ENCODE data around the gene YIPF1.

Gene YIPF1

DNA sequence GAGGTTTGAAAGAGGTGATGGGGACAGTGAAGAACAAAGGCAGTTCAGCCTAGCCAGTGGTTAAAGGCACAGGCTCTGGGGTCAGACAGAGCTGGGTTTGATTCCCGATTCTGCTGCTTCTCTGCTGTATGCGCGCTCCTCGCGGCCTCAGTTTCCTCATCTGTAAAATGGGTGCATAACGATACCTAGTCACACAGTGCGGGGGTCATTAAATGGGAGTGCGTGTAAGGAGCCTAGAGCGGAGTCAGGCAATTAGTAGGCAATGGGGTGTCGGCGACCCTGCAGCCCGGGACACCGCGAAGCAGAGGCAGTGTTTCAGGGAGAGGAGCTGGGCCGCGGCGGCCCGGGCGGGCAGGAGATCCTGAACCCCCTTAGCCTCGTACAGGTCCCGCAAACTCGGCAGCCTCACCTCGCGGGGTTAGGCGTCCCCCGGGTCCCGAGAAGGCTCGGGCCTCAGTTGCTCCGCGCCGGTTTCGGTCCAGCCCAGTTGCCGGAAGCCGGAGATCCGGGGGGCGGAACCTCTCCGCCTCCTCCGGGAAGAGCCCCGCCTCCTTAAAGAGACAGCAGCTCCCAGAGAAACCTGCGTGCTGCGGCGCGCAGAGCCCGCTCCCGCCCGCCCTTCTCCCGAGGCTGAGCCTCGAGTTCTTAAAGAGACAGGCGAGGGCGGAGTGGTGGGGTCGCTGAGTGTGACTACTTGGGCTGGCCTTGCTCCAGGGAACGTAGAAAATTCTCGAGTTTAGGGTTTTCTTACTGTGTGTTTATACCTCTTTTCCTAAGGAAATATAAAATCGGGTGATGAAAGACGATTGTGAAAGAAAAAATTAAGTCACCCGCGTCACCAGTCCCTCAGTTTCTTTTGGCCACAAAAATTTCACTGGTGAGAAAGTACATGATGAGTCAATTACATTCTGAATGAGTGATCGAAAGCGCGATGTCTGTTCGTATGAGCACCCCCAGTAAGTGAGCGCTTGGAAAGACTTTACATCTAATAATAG lies at the start of gene YIPF1:
Gene YIPF1, minus strand, starts transcription at position 494 of the 995 bp plus-strand sequence. CDS start 860 bp downstream, outside the sequence.
- peak; percentile 90 to 96 for DNase-seq

DNA sequence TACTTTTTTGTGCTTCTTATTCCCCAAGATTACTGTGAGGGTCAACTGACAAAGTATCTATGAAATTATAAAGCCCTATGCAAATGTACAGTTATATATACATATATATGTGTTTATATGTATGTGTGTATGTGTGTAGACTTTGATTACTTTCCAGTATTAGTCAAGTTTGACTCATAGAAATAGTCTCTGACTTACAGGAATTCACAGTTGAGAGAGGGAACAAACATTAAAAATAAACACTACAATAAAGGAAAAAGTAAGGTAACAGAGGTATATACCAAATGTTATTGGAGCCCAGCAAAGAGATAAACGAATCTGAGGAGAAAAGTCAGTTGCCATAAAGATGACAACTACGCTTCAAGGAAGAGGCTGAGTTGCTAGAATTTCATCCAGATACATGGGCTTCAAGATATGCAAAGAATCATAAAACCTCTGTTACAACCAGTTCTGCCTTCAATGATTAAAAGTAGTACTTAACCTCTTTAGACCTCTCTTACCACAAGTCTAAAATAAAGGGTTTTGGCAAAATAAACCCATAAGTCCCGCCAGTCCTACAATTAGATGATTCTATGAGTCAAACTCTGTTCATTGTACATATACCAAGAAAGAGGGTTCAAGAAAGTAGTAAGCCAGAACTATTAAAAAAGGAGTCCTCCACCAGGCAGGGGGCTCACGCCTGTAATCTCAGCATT lies 48.7 kb upstream of the YIPF1 start:
- no peak for DNase-seq

DNA sequence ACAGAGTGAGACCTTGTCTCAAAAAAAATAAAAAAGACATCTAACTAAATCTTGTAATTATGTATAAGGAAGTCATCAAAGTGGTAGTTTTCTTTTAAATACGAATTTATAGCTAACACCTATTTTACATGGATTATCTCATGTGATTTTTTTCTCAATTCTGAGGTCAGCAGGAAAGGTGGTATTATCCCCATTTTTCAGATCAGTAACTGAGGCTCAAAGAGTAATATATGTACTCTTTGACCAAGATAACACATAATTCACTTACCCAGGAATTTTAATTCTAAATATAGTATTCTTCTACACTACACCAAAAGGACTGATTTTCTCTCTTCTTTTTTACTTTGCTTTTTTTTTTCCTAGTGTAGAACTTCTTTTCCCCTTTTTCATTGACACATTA lies 46.8 kb upstream of the YIPF1 start:
- DNase-seq = no peak

DNA sequence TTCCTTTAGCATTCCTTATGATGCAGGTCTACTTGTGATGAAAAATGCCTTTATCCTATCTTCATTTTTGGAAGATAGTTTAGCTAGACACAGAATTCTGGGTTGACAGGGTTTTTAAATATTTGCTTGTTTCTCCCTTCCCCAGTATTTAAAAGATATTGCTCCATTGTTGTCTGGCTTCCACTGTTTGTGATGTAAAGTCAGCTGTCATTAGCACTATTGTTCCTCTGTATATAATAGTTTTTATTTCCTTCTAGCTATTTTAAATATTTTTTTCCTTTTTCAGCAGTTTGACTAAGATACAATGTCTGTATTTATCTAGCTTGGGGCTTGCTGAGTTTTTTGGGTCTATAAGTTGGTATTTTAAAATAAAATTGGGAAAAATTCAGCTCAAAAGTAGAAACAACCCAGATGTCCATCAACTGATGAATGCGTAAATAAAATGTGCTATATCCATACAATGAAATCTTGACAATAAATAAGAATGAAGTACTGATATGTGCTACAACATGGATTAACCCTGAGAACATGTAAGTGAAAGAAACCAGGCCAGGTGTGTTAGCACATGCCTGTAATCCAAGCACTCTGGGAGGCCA lies 44.7 kb upstream of the YIPF1 start:
- DNase-seq = no peak

DNA sequence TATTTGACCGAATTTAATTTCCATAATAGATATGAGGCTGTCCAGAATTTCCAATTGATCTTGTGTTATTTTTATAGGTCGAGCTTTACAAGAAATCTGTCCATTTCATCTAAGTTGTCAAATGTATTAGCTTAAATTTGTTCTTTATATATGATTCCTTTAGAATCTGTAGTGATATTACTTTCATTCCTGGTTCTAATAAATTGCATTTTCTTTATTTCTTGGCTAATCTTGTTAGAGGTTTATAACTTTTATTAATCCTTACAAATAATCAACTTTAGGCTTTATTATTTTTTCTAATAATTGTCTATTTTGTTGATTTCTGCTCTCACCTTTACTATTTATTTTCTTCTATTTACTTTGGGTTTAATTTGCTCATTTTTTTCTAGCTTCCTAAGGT lies 41.9 kb upstream of the YIPF1 start:
- no peak for DNase-seq

DNA sequence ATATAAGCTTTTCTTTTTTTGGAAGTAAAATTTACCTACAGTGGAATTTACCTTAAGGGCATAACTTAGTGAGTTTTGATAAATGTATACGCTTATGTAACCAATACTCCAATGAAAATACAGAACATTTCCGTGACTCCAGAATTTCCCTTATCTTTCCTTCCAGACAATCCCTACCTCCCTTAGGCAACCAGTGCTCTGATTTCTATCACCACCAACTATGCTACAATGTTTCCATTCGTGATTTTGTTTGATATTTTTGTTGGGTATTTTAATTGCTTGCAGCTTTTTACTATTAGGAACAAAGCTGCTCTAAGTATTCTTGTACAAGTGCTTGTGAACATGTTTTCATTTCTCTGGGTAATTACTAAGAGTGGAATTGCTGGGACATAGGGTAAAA lies 41.3 kb upstream of the YIPF1 start:
- DNase-seq = no peak

DNA sequence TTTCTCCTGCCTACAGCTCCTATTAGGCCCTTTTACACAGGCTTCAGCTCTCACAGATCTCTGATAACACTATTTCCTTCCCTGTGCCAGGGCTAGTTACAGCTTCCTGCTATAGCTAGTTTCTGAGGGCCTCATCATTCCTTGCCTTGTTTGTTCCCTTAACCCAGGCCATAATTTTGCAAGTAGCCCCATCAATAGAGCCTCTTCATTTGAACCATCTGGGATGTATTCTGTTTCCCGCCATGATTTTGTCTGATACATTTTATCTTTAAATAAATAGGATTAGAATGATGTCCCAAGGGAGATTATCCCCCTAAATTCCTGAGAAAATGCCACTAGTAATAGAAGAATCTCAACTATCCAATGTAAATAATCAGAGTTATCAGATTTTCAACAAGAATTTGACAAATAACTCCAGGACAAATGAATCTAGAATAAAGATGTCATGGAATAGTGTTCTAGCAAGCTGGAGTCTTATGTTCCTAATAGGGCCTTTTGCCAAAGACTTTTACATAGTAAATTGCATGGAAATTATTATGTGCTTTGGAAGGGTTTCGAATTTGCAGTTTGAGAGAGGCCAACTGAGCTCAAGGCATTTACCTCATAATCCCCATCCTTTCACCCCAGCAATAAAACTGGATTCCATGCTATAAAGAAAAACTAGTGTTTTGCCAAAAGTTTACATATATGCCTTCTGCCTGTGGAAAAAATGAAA lies 39.8 kb upstream of the YIPF1 start:
- DNase-seq = no peak

DNA sequence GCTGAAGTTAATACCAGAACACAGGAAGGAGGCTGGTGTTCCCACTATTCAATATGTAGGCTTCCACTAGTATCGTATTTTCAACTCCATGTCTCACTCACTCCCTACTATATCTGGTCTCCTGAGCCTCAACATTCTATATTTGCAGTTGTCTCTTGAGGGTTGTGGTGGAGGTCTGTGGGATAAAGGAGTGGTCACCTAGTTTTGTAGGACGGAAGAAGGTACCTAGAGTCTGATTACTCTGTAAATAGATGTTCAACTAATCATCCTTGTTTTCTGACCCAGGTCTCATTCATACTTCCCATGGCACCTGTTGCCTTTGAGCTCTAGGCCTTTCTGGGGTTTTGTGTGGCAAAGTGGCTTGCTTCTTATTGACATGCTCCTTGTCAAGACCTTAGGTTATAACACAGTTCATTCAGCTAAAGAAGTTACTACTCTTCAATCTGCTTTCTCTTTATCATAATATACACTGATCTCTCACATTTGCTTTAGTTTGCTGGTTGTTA lies 37.8 kb upstream of the YIPF1 start:
- no peak for DNase-seq

DNA sequence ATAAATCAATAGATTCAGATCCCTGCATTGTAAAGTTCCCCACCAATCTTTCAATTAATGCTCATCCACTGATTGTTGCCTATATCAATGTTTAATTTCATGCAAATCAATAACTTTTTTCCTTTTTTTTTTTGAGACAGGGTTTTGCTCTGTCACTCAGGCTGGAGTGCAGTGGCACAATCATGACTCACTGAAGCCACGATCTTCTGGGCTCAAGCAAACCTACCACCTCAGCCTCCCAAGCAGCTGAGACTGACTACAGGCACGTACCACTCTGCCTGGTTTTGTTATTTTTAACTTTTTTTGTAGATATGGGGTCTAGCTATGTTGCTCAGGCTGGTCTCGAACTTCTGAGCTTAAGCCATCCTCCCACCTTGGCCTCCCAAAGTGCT lies 30.1 kb upstream of the YIPF1 start:
- no peak for DNase-seq

DNA sequence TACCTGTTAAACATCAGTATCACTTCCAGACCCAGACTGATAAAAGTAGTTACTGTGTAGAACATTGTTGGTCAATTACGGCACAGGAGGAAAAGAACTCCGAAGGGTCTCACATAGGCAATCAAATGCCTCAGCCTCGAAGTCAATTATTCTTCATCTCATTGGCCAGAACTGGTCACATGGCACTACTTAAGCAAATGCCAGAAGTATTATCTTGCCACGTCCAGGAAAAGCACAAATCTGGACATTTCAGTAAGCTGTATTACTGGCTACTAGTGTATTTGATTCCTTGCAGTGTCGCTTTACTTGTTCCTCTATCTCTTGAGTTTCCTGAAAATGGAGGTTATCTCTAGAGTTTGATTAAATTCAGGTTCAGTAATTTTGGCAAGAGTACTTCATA lies 28.7 kb upstream of the YIPF1 start:
- DNase-seq = no peak

DNA sequence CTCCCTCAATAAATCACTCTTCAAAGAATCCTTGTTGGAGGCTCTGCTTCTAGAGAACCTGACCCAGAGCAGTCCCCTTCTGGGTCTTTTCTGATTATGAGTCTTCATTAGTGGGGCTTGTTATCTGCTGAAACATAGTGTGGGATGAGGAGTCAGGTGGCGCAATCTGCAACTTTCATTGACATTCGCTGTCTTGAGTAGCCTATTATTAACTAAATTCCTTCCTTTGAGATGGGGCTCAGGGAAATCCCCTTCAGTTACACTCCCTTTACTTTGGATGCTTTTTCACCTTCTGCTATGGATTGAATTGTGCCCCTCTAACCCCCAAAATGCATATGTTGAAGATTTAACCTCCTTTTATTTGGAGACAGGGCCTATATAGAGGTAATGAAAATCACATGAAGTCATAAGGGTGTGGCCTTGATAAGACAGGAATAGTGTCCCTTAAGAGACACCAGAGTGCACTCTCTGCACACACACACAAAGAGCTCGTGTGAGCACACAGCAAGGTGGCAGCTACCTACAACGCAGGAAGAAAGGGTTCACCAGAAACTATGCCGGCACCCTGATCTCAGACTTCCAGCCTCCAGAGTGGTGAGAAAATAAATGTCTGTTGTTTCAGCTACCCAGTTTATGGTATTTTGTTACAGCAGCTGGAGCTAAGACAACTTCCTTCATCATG lies 23.9 kb upstream of the YIPF1 start:
- DNase-seq = no peak

DNA sequence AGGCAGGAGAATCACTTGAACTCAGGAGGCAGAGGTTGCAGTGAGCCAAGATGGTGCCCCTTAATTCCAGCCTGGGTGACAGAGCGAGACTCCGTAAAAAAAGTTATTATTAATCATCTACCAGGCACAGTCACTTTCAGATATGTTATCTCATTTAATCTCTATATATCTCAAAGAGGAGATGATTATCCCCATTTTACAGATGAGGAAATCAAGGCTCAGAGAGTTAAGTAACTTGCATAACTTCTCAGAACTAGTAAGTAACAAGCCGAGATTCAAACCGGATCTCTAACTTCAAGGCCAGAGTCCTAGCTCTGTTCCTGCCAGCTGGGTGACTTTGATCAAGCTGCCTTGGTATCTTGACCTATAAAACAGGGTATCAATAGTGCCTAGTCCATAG lies 21.8 kb upstream of the YIPF1 start:
- no peak for DNase-seq

DNA sequence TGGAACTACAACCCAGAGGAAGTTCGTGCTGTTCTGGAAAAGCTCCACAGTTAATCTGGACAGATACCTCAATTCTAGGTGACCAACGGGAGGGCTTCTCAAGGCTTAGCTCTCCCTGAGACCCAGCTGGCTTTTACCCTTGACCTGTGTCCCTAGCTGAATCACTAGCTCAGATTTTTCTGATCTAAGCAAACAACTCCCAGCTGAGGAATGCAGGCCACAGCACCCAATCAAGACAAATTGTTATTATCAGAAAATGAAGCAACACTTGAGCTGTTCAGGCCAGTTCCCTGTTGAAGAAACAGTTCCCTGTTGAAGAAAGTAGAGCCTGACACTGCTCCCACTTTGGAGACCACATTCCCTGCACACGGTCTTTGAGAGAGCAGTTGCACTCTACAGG lies 20.3 kb upstream of the YIPF1 start:
- no peak for DNase-seq

DNA sequence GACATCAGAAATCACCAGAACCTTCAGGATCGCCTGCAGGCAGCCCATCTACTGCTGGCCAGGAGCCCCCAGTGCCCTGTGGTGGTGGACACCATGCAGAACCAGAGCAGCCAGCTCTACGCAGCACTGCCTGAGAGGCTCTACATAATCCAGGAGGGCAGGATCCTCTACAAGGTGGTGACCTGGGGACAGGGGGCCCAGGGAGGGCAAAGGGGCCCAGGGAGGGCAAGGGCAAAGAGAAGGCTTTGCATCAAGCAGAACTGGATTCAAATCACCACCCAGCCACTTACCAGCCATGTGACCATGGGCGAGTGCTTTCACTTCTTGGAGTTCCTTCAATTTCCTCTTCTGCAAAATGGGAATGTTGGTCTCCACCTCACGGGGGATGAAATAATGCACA lies 16.5 kb upstream of the YIPF1 start:
- DNase-seq = peak; percentile 9 to 27

DNA sequence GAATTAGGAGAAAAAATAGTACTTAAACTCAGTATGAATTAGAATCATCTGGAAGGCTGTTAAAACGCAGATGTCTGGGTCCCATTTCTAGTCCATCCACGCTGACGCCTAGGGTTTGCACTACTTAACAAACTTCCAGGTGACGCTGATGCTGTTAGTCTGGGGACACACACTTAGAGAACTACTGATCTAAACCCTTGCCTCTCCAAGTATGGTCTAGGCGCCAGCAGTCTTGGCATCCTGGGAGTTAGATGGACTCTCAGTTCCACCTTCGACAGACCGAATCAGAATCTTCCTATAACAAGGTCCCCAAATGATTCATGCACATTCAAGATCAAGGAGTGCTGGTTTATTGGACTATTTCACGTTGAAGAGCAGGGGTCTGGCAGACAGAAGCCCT lies 15.9 kb upstream of the YIPF1 start:
- DNase-seq = no peak

DNA sequence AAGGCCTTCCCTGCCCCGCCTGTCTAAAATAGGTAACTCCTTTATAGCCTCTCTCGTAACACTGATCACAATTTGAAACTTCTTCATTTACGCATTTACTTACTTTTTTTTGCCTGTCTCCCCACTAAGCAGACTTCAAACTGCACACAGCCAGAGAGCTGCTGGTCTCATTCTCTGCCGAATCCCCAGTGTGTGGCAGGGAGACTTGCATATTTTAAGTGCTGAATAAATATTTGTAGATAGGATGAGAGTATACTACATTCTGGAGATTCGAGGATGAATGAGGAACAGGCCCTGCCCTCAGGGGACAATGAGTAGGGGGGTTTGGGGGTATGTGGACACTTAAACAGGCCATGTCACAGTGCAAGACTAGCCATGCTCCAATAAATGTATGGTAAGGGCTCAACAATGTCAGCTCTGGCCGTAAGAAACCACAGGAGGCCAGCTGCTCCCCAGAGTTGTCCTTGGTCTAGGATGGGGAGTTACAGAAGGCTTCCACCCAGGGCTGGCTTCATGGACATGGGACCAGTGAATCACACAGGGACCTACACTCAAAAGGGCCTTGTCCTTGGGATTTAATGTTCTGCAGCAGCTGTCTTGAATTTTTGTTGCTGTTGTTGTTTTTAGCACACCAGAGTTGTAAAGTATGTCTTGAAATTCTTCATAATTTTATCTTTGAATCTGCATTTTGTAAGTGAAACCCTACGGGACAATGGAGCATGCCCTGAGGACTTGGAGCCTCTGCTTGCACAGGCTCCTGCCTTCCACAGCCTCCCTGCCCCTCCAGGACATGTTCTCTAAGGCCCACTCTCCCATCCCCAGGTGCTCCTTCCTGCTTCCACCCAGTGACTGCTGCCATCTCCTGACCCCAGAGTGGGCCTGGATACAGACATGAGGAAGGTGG lies 12.9 kb upstream of the YIPF1 start:
- no peak for DNase-seq

DNA sequence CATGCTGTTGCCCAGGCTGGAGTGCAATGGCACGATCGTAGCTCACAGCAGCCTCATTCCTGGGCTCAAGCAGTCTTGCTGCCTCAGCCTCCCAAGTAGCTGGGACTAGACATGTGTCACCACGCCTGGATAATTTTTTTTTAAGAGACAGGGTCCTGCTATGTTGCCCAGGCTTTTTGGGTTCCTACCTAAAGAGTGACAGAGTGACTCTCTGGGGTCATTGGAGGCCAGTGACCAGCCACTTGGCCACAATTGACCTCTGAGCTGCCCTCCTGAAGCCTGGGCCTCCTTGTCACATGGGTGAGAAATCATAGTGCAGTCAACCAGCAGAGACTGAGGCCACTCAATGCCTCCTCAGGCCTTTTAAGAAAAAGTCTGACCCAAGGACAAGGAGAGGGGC lies 10.1 kb upstream of the YIPF1 start:
- DNase-seq = no peak

DNA sequence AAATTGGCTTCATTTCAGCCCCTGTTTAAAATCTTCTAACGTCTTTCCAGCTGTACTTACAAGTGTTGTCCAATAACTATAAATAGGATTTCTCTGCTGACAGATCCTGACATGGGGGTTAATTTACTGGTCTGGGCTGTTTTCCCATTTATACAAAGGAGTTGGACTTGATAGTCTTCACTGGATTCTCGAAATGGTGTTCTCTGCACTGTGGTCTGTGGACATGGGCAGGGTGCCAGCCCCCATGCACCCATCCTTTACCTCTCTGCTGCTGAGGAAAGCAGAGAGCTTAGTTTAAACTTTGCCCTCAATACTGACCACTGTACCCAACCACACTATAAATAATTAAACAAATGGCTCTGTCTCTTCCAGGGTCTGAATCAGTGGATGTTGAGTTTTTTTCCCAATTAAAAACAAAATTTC lies 9.6 kb upstream of the YIPF1 start:
- DNase-seq = no peak

DNA sequence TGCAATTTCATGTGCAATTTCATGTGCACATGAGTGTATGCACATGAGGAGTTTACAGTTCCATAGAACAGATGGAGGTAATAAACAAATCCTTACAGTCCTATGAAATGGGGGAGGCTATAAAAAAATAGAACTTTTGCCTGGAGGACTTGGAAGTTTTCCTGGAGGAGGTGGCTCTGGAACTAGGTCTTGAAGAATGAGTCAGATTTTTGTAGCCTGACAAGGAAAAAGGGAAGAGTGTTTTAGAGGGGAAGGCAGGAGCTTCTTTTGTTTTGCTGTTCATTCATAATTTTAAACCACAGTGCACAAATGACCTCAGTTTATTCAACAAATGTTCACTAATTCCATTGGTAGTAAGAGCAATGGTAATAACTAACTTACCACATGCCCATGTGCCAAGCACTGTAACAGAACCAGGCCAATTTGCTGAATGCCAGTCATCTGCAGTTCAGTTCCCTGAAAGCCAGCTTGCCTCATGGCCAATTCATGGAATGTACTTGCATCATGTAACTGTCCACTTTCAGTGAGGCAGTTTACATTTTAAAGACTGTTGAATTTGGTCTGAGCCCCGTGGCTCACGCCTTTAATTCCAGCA lies 7.1 kb upstream of the YIPF1 start:
- peak; percentile 63 to 75 for DNase-seq

DNA sequence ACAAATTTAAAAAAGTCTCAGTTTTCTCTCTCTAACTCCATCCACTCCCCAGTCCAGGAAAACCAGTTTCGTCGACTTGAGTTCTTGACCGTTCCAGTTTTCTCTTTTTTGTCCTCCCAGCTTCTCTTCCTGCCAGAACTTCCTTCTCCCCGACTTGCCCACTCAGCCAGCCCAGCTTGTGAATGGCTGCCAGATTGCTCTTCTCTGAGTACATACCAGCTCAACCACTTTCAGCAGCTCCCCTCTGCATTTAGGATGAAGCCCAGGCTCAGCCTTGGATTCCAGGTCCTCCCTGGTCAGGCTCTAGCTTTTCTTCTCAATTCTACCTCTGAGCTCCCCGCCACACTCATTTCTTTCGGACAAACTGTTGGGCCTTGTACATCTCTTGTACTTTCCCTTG lies 5.8 kb upstream of the YIPF1 start:
- no peak for DNase-seq

DNA sequence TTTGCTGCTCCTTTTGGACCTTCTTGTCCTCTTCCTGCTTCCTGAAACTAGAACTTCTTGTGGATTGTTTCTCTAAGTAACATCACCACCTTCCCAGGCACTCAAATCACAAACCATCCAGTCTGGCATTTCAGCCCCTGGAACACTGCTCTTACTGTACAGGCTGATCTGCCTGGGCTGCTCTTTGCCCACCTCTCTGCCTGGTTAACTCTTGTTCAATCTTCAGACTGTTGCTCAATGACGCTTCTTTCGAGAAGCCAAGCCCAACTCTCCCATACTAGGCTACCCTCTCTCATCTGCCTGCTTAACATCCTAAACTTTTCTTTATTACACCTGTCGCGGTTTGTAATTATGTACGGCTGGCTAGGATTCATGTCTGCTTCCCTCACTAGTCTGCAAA lies 5.0 kb upstream of the YIPF1 start:
- DNase-seq = no peak

All from inflammatory macrophage treated with lipopolysaccharide for 1 hour (primary cell).